GM12865 (cell line): ENCODE data around the gene CASK.
A peak's percentile ranks its signal among the peaks of the same experiment; 100 is the strongest.

Experiments
- DNase-seq: peaks from one replicate; pipeline ENCODE4 v3.0.0; 2010; ENCODE audit warnings: low read depth
- H3K4me3 ChIP-seq: 2 replicates; pipeline ENCODE4 v1.5.1; 2011; ENCODE audit warnings: mild to moderate bottlenecking, low read depth, low read length, control low read depth
- CTCF ChIP-seq: IDR thresholded peaks from 2 replicates; pipeline ENCODE4 v1.5.1; 2011; ENCODE audit warnings: low read length, control low read depth, low read depth, inconsistent platforms; ENCODE audit not compliant: insufficient read depth; ENCODE audit errors: missing control alignments

The CASK gene

GRCh38 chrX:41730081-41730480 is 193.3 kb downstream of the CASK start:
- H3K4me3 ChIP-seq: no peak overlapping the region
- no peak for TF ChIP-seq CTCF
- no peak for DNase-seq

GRCh38 chrX:41728125-41728524 is 195.2 kb downstream of the CASK start:
- no peak for TF ChIP-seq CTCF
- no peak overlapping the region for H3K4me3 ChIP-seq
- no peak for DNase-seq

- no peak within 1 kb of the TSS for H3K4me3 ChIP-seq
- TF ChIP-seq CTCF: no peak
- peak; percentile 7 for DNase-seq
These were observed 199.5 kb downstream of the CASK start, which contains the start of gene GPR82 for GRCh38 chrX:41723826-41724225. TSS of gene GPR82 (plus strand) at chrX:41724181. CDS start at chrX:41727027, 2,846 bp downstream.

GRCh38 chrX:41722816-41723618 is 200.3 kb downstream of the CASK start:
- DNase-seq: no peak
- no peak overlapping the region for H3K4me3 ChIP-seq
- TF ChIP-seq CTCF: no peak

- H3K4me3 ChIP-seq: no peak overlapping the region
- DNase-seq: peak; percentile 29
- TF ChIP-seq CTCF: no peak
These were observed 201.1 kb downstream of the CASK start for GRCh38 chrX:41722214-41722613.

GRCh38 chrX:41721590-41721989 is 201.8 kb downstream of the CASK start:
- H3K4me3 ChIP-seq: no peak overlapping the region
- DNase-seq: peak; percentile 45
- no peak for TF ChIP-seq CTCF
